IMR-90 (cell line): Measurements from ENCODE around the gene HNRNPL. TPM values are rescaled to one million over a fixed set of nuclear protein-coding genes. Genes with fewer than 3 reads are reported as not detected.

Experiments used
- ATAC-seq: fragments of 200-7000 bp; cut with Tn5 transposase; 2 replicates; pipeline ENCODE4 v1.9.1; 2020; ENCODE audit warnings: low read depth, mild to moderate bottlenecking, moderate library complexity
- BruUV-seq: library from RNA; stranded (reverse); fragments of 400-500 nt; replicated peaks from 2 replicates; lab custom pipeline; 2021; lab: Mats Ljungman, UMichigan
- CTCF ChIA-PET: fragments of 300-600 bp; formaldehyde crosslinking; extraction: SDS; loops from one replicate; lab custom pipeline; 2021; ENCODE audit warnings: antibody characterized with exemption; lab: Yijun Ruan, JAX
- POLR2A ChIA-PET: fragments of 300-600 bp; sonication (Branson Sonifier 250); formaldehyde crosslinking; loops from one replicate; lab custom pipeline; 2022; ENCODE audit warnings: antibody characterized with exemption; ENCODE audit not compliant: unreplicated experiment; lab: Charles Lee
- DNase-seq: peaks from one replicate; pipeline ENCODE4 v3.0.0; 2013
- H2AFZ ChIP-seq: replicated peaks from 2 replicates; pipeline ENCODE3; 2013; ENCODE audit warnings: low read length, mild to moderate bottlenecking; ENCODE audit not compliant: poor library complexity
- H2AK5ac ChIP-seq: 2 replicates; pipeline ENCODE4 v1.6.1; 2013; ENCODE audit warnings: low read depth, low read length, inconsistent platforms
- H2AK9ac ChIP-seq: replicated peaks from 2 replicates; pipeline ENCODE3; 2013; ENCODE audit warnings: mild to moderate bottlenecking, low read depth, low read length, moderate library complexity; ENCODE audit not compliant: poor library complexity
- H2BK120ac ChIP-seq: 2 replicates; pipeline ENCODE4 v1.6.1; 2013; ENCODE audit warnings: low read depth, low read length, inconsistent platforms
- H2BK15ac ChIP-seq: 3 replicates; pipeline ENCODE4 v1.6.1; 2013; ENCODE audit warnings: low read depth, low read length, inconsistent platforms
- H2BK20ac ChIP-seq: 2 replicates; pipeline ENCODE4 v1.6.1; 2013; ENCODE audit warnings: low read depth, mild to moderate bottlenecking, inconsistent platforms, low read length, moderate library complexity
- H2BK5ac ChIP-seq: 2 replicates; pipeline ENCODE4 v1.6.1; 2013; ENCODE audit warnings: mild to moderate bottlenecking, low read depth, low read length, inconsistent platforms; ENCODE audit not compliant: poor library complexity, severe bottlenecking
- H3K14ac ChIP-seq: replicated peaks from 2 replicates; pipeline ENCODE4 v1.6.1; 2013; ENCODE audit warnings: low read depth, low read length, inconsistent platforms
- H3K18ac ChIP-seq: 2 replicates; pipeline ENCODE4 v1.6.1; 2013; ENCODE audit warnings: low read depth, low read length, control low read depth
- H3K23ac ChIP-seq: 2 replicates; pipeline ENCODE4 v1.6.1; 2013; ENCODE audit warnings: low read depth, low read length, inconsistent platforms
- H3K27ac ChIP-seq: 2 replicates; pipeline ENCODE4 v1.5.1; 2013; ENCODE audit warnings: mild to moderate bottlenecking, control low read depth, low read length; ENCODE audit not compliant: insufficient read depth
- H3K27me3 ChIP-seq: 2 replicates; pipeline ENCODE4 v1.6.1; 2013; ENCODE audit warnings: low read length; ENCODE audit not compliant: control insufficient read depth, insufficient read depth
- H3K36me3 ChIP-seq: 2 replicates; pipeline ENCODE4 v1.6.1; 2013; ENCODE audit warnings: low read length, mixed read lengths; ENCODE audit not compliant: control insufficient read depth, insufficient read depth
- H3K4ac ChIP-seq: 2 replicates; pipeline ENCODE4 v1.6.1; 2013; ENCODE audit warnings: low read depth, low read length, inconsistent platforms
- H3K4me1 ChIP-seq: 2 replicates; pipeline ENCODE4 v1.6.1; 2013; ENCODE audit warnings: low read length, mixed read lengths; ENCODE audit not compliant: control insufficient read depth, insufficient read depth
- H3K4me2 ChIP-seq: 2 replicates; pipeline ENCODE4 v1.6.1; 2013; ENCODE audit warnings: low read depth, mild to moderate bottlenecking, control low read depth, low read length, moderate library complexity
- H3K4me3 ChIP-seq: 2 replicates; pipeline ENCODE4 v1.5.1; 2013; ENCODE audit warnings: low read depth, mild to moderate bottlenecking, control low read depth, low read length, moderate library complexity; ENCODE audit not compliant: insufficient read depth
- H3K56ac ChIP-seq: 2 replicates; pipeline ENCODE4 v1.6.1; 2013; ENCODE audit warnings: low read length, inconsistent platforms; ENCODE audit not compliant: insufficient read depth; ENCODE audit errors: extremely low read depth
- H3K79me1 ChIP-seq, 2 experiments: 2 replicates each; pipeline ENCODE4 v1.6.1; 2013; ENCODE audit warnings: low read length in 2 of 2, inconsistent platforms in 1 of 2, low read depth in 1 of 2
- H3K9ac ChIP-seq: 2 replicates; pipeline ENCODE4 v1.6.1; 2013; ENCODE audit warnings: low read depth, low read length, control low read depth
- H3K9me1 ChIP-seq: 2 replicates; pipeline ENCODE4 v1.6.1; 2013; ENCODE audit warnings: low read length, inconsistent platforms; ENCODE audit not compliant: insufficient read depth
- H3K9me3 ChIP-seq: 2 replicates; pipeline ENCODE4 v1.6.1; 2013; ENCODE audit warnings: low read length; ENCODE audit not compliant: control insufficient read depth, insufficient read depth
- H4K20me1 ChIP-seq: 2 replicates; pipeline ENCODE4 v1.6.1; 2013; ENCODE audit warnings: low read length, inconsistent platforms; ENCODE audit not compliant: insufficient read depth
- H4K5ac ChIP-seq: 2 replicates; pipeline ENCODE4 v1.6.1; 2013; ENCODE audit warnings: mild to moderate bottlenecking, low read depth, low read length, control low read depth
- H4K8ac ChIP-seq, 2 experiments: 2 replicates each; pipeline ENCODE4 v1.6.1; 2013; ENCODE audit warnings: low read depth in 2 of 2, low read length in 2 of 2, control low read depth in 1 of 2, inconsistent platforms in 1 of 2
- H4K91ac ChIP-seq: 2 replicates; pipeline ENCODE4 v1.6.1; 2013; ENCODE audit warnings: low read depth, low read length, inconsistent platforms; ENCODE audit not compliant: insufficient read depth
- CEBPB ChIP-seq: IDR thresholded peaks from 2 replicates; pipeline ENCODE4 v1.6.1; 2012; ENCODE audit warnings: low read depth, low read length, improper control_type of control experiment
- CHD1 ChIP-seq: IDR thresholded peaks from 2 replicates; pipeline ENCODE4 v1.6.1; 2012; ENCODE audit warnings: low read depth, low read length, improper control_type of control experiment
- FOS ChIP-seq: fragments of 150-350 bp; IDR thresholded peaks from 2 replicates; pipeline ENCODE4 v1.6.1; 2016; ENCODE audit warnings: low read depth, low read length
- MAFK ChIP-seq: IDR thresholded peaks from 2 replicates; pipeline ENCODE4 v1.6.1; 2012; ENCODE audit warnings: low read depth, low read length, improper control_type of control experiment
- MAZ ChIP-seq: IDR thresholded peaks from 2 replicates; pipeline ENCODE4 v1.6.1; 2012; ENCODE audit warnings: low read depth, mild to moderate bottlenecking, low read length, improper control_type of control experiment, moderate library complexity, borderline replicate concordance
- MXI1 ChIP-seq: IDR thresholded peaks from 2 replicates; pipeline ENCODE4 v1.6.1; 2012; ENCODE audit warnings: low read depth, mild to moderate bottlenecking, low read length, moderate library complexity, borderline replicate concordance
- NFE2L2 ChIP-seq: fragments of 150-350 bp; IDR thresholded peaks from 2 replicates; pipeline ENCODE4 v1.6.1; 2016; ENCODE audit warnings: low read depth, mild to moderate bottlenecking, low read length
- RAD21 ChIP-seq: IDR thresholded peaks from 2 replicates; pipeline ENCODE4 v1.6.1; 2012; ENCODE audit warnings: low read length, improper control_type of control experiment
- RCOR1 ChIP-seq: IDR thresholded peaks from 2 replicates; pipeline ENCODE4 v1.6.1; 2012; ENCODE audit warnings: mild to moderate bottlenecking, low read length, improper control_type of control experiment; ENCODE audit not compliant: insufficient replicate concordance
- RFX5 ChIP-seq: IDR thresholded peaks from 2 replicates; pipeline ENCODE4 v1.8.0; 2012; ENCODE audit warnings: low read depth, mild to moderate bottlenecking, low read length, moderate library complexity
- SMC3 ChIP-seq: fragments of 150-350 bp; IDR thresholded peaks from 2 replicates; pipeline ENCODE4 v1.6.1; 2016; ENCODE audit warnings: low read depth, mild to moderate bottlenecking, antibody characterized with exemption, low read length, moderate library complexity
- WGBS, 2 experiments: methylation state at CpG; one replicate each; pipeline versions ENCODE4 v1.1.5 to v1.1.7; 2013; ENCODE audit warnings: missing lambda C conversion rate in 2 of 2; ENCODE audit not compliant: insufficient read length in 1 of 2; ENCODE audit errors: extremely low coverage in 2 of 2; 5-methylcytosine and 5-hydroxymethylcytosine counted together
- dilution Hi-C: fragments of 300-500 bp; cut with HindIII; formaldehyde crosslinking; loops from one replicate; pipeline ENCODE4 v1.14.3; 2018; ENCODE audit warnings: low sequenced_read_pairs; ENCODE audit not compliant: unreplicated experiment
- in situ Hi-C: fragments of 300-500 bp; cut with MboI; formaldehyde crosslinking; loops from 3 replicates; pipeline ENCODE4 v1.14.3; 2019; ENCODE audit warnings: low sequenced_read_pairs, inconsistent platforms, mixed read lengths
- intact Hi-C: fragments of 100-400 bp; cut with micrococcal nuclease; formaldehyde crosslinking; loops from 2 replicates; pipeline ENCODE4 v1.10.0; 2022
- polyA plus RNA-seq, 3 experiments: library from polyadenylated mRNA; depleted of rRNA; stranded (reverse); fragments of >200 nt; gene quantifications; 2 replicates each; pipeline ENCODE4 v1.2.3, GENCODE V29; 2012; ENCODE audit warnings: low replicate concordance in 1 of 3
- total RNA-seq: library from RNA; depleted of rRNA; stranded (reverse); fragments of >200 nt; gene quantifications from 2 replicates; pipeline ENCODE4 v1.2.3, GENCODE V29; 2012
- TF ChIP-seq, protein P1 (sequence below): fragments of 150-350 bp; IDR thresholded peaks from 2 replicates; pipeline ENCODE4 v1.6.1; 2016; ENCODE audit warnings: low read depth, mild to moderate bottlenecking, low read length, moderate library complexity, borderline replicate concordance
- TF ChIP-seq, protein P2 (sequence below): conservative IDR thresholded peaks from 2 replicates; pipeline ENCODE4 v1.5.1; 2012; ENCODE audit warnings: mild to moderate bottlenecking, low read depth, low read length, improper control_type of control experiment
- TF ChIP-seq, protein P3 (sequence below): fragments of 150-350 bp; IDR thresholded peaks from 2 replicates; pipeline ENCODE4 v1.6.1; 2017; ENCODE audit warnings: mild to moderate bottlenecking, antibody characterized with exemption, low read length, low read depth

HNRNPL gene
- total and polyA plus RNA-seq, 2 of the 4 experiments (the other 2 are of a cell fraction), result 277 to 429 TPM

DNA sequence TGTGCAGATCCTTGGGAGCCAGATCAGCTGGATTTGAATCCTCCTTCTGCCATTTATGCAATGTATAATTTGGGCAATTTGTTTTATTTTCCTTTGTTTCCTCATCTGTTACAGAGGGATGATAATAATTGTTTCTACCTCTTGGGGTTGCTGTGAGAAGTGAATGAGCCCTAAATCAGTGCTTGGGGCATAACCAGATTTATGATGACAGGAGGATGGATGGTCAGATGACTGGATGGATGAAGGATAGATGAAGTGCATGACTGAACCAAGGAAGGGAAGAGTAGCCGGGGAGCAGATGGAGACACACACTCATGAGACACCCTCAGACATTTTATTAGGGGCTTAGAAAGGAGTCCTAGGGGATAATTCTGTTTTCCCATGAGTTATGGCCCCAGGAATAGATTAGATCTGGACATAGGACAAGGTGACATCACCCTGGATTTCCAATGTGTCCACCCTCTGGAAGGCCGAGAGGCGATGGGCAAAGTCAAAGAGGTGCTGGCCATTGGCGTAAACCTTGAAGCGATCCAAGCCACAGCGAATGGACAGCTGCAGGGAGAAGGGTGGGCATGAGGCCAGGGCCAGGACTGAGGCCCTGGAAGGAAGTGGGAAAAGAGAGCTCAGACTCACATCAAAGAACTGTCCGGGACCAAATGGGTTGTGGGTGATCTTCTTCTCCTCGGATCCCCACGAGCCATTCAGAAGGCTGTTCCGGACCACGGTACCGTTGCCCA, 48.3 kb downstream of the HNRNPL start:
- Histone ChIP-seq H3K56ac (no peak overlapping the region), H3K4me2 (no peak overlapping the region), H2BK20ac (peak overlapping the region; percentile 9; the same call in 1 of the 2 replicates), H3K4me1 (0 out of 2 replicates have a peak, but pooled peaks cover 2% of the 10 kb centered on the region), H3K4ac (no peak overlapping the region; the same call in 1 of the 2 replicates), H4K8ac (no peak overlapping the region), H4K91ac (peak overlapping the region; percentile 41; the same call in 1 of the 2 replicates), H2BK120ac (peak overlapping the region; percentile 56; the same call in 1 of the 2 replicates), H3K18ac (no peak overlapping the region), H2AFZ (no peak overlapping the region), H2AK9ac (no peak overlapping the region), H3K27ac (no peak overlapping the region), H3K4me3 (no peak overlapping the region), H3K9me1 (peaks cover 5% of the 10 kb centered on the region; the same call in 1 of the 2 replicates), H3K36me3 (no peaks in the 10 kb centered on the region), H3K27me3 (peaks cover 2% of the 10 kb centered on the region; the same call in 1 of the 2 replicates), H3K23ac (no peak overlapping the region), H4K20me1 (no peaks in the 10 kb centered on the region; the same call in 1 of the 2 replicates), H3K9ac (no peak overlapping the region), H3K9me3 (no peaks in the 10 kb centered on the region), H3K14ac (no peak overlapping the region; the same call in 1 of the 2 replicates), H2BK15ac (peak overlapping the region; percentile 23; the same call in 1 of the 3 replicates), H2AK5ac (peak overlapping the region; percentile 7; the same call in 1 of the 2 replicates), H4K5ac (no peak overlapping the region), H2BK5ac (peak overlapping the region; percentile 10), H3K79me1 (no peaks in the 10 kb centered on the region)
- intact Hi-C loops (no loop called here), dilution Hi-C loops (no loop called here), in situ Hi-C loops (no loop called here)
- DNase-seq (no peak), ATAC-seq (no peak)
- ChIA-PET CTCF (no interaction called here), POLR2A (no interaction called here)
- no TSS peak for BruUV-seq
- 82% methylated on average over 7 of the region's 12 CpGs; no CpG with 5 or more reads in 1 of the 2 experiments for WGBS, 2 experiments
- TF ChIP-seq RAD21, result no peak
- no peak for TF ChIP-seq SMC3
- no peak for TF ChIP-seq MAFK
- no peak for TF ChIP-seq MAZ
- TF ChIP-seq RFX5, result no peak
- TF ChIP-seq MXI1, result no peak
- TF ChIP-seq, protein P1, sequence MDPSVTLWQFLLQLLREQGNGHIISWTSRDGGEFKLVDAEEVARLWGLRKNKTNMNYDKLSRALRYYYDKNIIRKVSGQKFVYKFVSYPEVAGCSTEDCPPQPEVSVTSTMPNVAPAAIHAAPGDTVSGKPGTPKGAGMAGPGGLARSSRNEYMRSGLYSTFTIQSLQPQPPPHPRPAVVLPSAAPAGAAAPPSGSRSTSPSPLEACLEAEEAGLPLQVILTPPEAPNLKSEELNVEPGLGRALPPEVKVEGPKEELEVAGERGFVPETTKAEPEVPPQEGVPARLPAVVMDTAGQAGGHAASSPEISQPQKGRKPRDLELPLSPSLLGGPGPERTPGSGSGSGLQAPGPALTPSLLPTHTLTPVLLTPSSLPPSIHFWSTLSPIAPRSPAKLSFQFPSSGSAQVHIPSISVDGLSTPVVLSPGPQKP, result no peak
- TF ChIP-seq, protein P2, sequence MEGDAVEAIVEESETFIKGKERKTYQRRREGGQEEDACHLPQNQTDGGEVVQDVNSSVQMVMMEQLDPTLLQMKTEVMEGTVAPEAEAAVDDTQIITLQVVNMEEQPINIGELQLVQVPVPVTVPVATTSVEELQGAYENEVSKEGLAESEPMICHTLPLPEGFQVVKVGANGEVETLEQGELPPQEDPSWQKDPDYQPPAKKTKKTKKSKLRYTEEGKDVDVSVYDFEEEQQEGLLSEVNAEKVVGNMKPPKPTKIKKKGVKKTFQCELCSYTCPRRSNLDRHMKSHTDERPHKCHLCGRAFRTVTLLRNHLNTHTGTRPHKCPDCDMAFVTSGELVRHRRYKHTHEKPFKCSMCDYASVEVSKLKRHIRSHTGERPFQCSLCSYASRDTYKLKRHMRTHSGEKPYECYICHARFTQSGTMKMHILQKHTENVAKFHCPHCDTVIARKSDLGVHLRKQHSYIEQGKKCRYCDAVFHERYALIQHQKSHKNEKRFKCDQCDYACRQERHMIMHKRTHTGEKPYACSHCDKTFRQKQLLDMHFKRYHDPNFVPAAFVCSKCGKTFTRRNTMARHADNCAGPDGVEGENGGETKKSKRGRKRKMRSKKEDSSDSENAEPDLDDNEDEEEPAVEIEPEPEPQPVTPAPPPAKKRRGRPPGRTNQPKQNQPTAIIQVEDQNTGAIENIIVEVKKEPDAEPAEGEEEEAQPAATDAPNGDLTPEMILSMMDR, result no peak
- TF ChIP-seq NFE2L2, result no peak
- TF ChIP-seq RCOR1, result no peak
- TF ChIP-seq FOS, result no peak
- no peak for TF ChIP-seq CEBPB
- TF ChIP-seq, protein P3, sequence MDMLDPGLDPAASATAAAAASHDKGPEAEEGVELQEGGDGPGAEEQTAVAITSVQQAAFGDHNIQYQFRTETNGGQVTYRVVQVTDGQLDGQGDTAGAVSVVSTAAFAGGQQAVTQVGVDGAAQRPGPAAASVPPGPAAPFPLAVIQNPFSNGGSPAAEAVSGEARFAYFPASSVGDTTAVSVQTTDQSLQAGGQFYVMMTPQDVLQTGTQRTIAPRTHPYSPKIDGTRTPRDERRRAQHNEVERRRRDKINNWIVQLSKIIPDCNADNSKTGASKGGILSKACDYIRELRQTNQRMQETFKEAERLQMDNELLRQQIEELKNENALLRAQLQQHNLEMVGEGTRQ, result no peak
- TF ChIP-seq CHD1, result no peak
